Muscle of arm (tissue), 12 donors: ENCODE data around the gene HERPUD1. TPM values are rescaled to one million over a fixed set of nuclear protein-coding genes. Genes with fewer than 3 reads are reported as not detected.

ENCODE experiments used
- DNase-seq: peaks from one replicate; pipeline ENCODE4 v3.0.0-alpha.2; 2013
- polyA plus RNA-seq, 12 donors: library from polyadenylated mRNA; unstranded; fragments of 120-200 nt; gene quantifications; one replicate each; pipeline ENCODE4 v1.2.1, GENCODE V29; 2013; ENCODE audit not compliant: insufficient read length in 12 of 12

HERPUD1 gene
- polyA plus RNA-seq, 12 donors, result 62.1 to 104 (median 84.3) TPM; not detected in 1

GRCh38 chr16:56909527-56909979 is 22.4 kb upstream of the HERPUD1 start:
- no peak for DNase-seq

GRCh38 chr16:56910112-56910511 is 21.8 kb upstream of the HERPUD1 start:
- DNase-seq, result no peak

- no peak for DNase-seq
These were observed 21.0 kb upstream of the HERPUD1 start for GRCh38 chr16:56910654-56911539.

GRCh38 chr16:56911771-56912571 is 20.0 kb upstream of the HERPUD1 start:
- no peak for DNase-seq

- no peak for DNase-seq
These were observed 18.9 kb upstream of the HERPUD1 start for GRCh38 chr16:56912746-56913708.

- no peak for DNase-seq
These were observed 17.0 kb upstream of the HERPUD1 start for GRCh38 chr16:56914896-56915295.

GRCh38 chr16:56915336-56916119 is 16.4 kb upstream of the HERPUD1 start:
- no peak for DNase-seq

- DNase-seq, result no peak
These were observed 15.2 kb upstream of the HERPUD1 start for GRCh38 chr16:56916571-56917403.

GRCh38 chr16:56918467-56919012 is 13.4 kb upstream of the HERPUD1 start:
- no peak for DNase-seq

- DNase-seq, result no peak
These were observed 12.7 kb upstream of the HERPUD1 start for GRCh38 chr16:56919099-56919800.

- no peak for DNase-seq
These were observed 10.4 kb upstream of the HERPUD1 start for GRCh38 chr16:56921571-56921970.

- DNase-seq, result no peak
These were observed 8.4 kb upstream of the HERPUD1 start for GRCh38 chr16:56923481-56924091.

GRCh38 chr16:56927471-56927870 is 4.5 kb upstream of the HERPUD1 start:
- no peak for DNase-seq

- DNase-seq, result no peak
These were observed 2.3 kb upstream of the HERPUD1 start for GRCh38 chr16:56929639-56930038.

GRCh38 chr16:56930486-56931270 is 1.3 kb upstream of the HERPUD1 start:
- no peak for DNase-seq

GRCh38 chr16:56931271-56931891 is 561 bp upstream of the HERPUD1 start:
- DNase-seq, result no peak
